ENCODE results near the gene KCNRG.
"Not testable (repeated sequence)": the region's sequence is repeated elsewhere in the genome, so short reads cannot be mapped to it uniquely, and the experiment has no call there.

KCNRG gene

GRCh38 chr13:50015258-50015657 is at the start of gene KCNRG:
TSS of gene KCNRG (plus strand) at chr13:50015444. CDS start at chr13:50015494, 50 bp downstream.
- DNase-seq, result no peak

- DNase-seq, result no peak
These were observed 47.8 kb upstream of the KCNRG start for GRCh38 chr13:49967456-49967855.

GRCh38 chr13:49972709-49973108 is 42.5 kb upstream of the KCNRG start:
- DNase-seq, result no peak

- DNase-seq, result no peak
These were observed 39.4 kb upstream of the KCNRG start for GRCh38 chr13:49975826-49976225.

GRCh38 chr13:49976314-49977258 is 38.7 kb upstream of the KCNRG start:
- DNase-seq, result peak; percentile 71 to 88

GRCh38 chr13:49977992-49978391 is 37.3 kb upstream of the KCNRG start:
- DNase-seq, result no peak

- no peak for DNase-seq
These were observed 35.0 kb upstream of the KCNRG start for GRCh38 chr13:49980266-49980665.

- no peak for DNase-seq
These were observed 30.1 kb upstream of the KCNRG start for GRCh38 chr13:49985129-49985528.

- DNase-seq, result no peak
These were observed 28.8 kb upstream of the KCNRG start for GRCh38 chr13:49986471-49986870.

- not testable (repeated sequence) for DNase-seq
These were observed 24.6 kb upstream of the KCNRG start for GRCh38 chr13:49990612-49991011.

GRCh38 chr13:49993111-49993510 is 22.1 kb upstream of the KCNRG start:
- no peak for DNase-seq

- DNase-seq, result peak in 1 of 2 experiments; percentile 14
These were observed 21.6 kb upstream of the KCNRG start for GRCh38 chr13:49993666-49994065.

GRCh38 chr13:49995625-49996101 is 19.6 kb upstream of the KCNRG start:
- DNase-seq, result no peak

GRCh38 chr13:49996161-49996915 is 18.9 kb upstream of the KCNRG start:
- peak; percentile 80 to 96 for DNase-seq

- peak; percentile 87 to 96 for DNase-seq
These were observed 18.0 kb upstream of the KCNRG start, which contains the start of gene TRIM13 for GRCh38 chr13:49996951-49997895. TSS of gene TRIM13 (plus strand) at chr13:49997042. CDS start at chr13:50011941, 14,899 bp downstream.

- peak in 1 of 2 experiments; percentile 48 for DNase-seq
These were observed 17.3 kb upstream of the KCNRG start for GRCh38 chr13:49997955-49998354.

GRCh38 chr13:49998714-49999624 is 16.3 kb upstream of the KCNRG start:
- DNase-seq, result peak; percentile 32 to 69

- DNase-seq, result no peak
These were observed 14.0 kb upstream of the KCNRG start for GRCh38 chr13:50001287-50001686.

- no peak for DNase-seq
These were observed 8.7 kb upstream of the KCNRG start for GRCh38 chr13:50006426-50007135.

- DNase-seq, result no peak
These were observed 3.8 kb upstream of the KCNRG start for GRCh38 chr13:50011461-50011860.
